ENCODE measurements around the gene BRIP1. TPM values are rescaled to one million over a fixed set of nuclear protein-coding genes. Genes with fewer than 3 reads are reported as not detected.
"Not testable (repeated sequence)": the region's sequence is repeated elsewhere in the genome, so short reads cannot be mapped to it uniquely, and the experiment has no call there.

BRIP1 gene
- total RNA-seq, 1 donor from 2014 or later = 4.3 TPM

DNA sequence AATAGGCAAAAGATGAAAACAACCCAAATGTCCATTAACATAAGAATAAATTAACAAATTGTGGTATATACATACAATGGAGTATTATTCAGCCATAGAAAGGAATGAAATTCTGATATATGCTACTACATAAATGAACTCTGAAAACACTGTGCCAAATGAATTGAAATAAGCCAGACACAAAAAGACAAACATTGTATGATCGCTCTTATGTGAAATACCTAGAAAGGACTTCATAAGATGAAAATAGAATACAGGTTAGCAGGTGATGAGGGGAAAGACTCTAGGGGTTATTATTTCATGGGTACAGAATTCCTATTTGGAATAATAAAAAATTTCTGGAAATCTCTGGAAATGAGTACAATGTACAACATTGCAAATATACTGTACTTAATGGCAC, 80.2 kb downstream of the BRIP1 start:
- no peaks in the 10 kb centered on the region for H3K4me1 Mint-ChIP-seq (ENCODE audit: low read depth)
- no peak overlapping the region for H3K27ac Mint-ChIP-seq (ENCODE audit: unreplicated experiment)
- no peaks in the 10 kb centered on the region for H3K9me3 Mint-ChIP-seq (ENCODE audit: low read depth)
- DNase-seq (ENCODE audit: low spot score) = no peak
- H3K4me3 Mint-ChIP-seq (ENCODE audit: unreplicated experiment) = no peak overlapping the region
- TF ChIP-seq, protein P1, sequence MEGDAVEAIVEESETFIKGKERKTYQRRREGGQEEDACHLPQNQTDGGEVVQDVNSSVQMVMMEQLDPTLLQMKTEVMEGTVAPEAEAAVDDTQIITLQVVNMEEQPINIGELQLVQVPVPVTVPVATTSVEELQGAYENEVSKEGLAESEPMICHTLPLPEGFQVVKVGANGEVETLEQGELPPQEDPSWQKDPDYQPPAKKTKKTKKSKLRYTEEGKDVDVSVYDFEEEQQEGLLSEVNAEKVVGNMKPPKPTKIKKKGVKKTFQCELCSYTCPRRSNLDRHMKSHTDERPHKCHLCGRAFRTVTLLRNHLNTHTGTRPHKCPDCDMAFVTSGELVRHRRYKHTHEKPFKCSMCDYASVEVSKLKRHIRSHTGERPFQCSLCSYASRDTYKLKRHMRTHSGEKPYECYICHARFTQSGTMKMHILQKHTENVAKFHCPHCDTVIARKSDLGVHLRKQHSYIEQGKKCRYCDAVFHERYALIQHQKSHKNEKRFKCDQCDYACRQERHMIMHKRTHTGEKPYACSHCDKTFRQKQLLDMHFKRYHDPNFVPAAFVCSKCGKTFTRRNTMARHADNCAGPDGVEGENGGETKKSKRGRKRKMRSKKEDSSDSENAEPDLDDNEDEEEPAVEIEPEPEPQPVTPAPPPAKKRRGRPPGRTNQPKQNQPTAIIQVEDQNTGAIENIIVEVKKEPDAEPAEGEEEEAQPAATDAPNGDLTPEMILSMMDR (IDR thresholded peaks at IDR 0.05) = no peak
- H3K36me3 Mint-ChIP-seq (ENCODE audit: low read depth) = no peaks in the 10 kb centered on the region
- no peaks in the 10 kb centered on the region for H3K27me3 Mint-ChIP-seq (ENCODE audit: low read depth)

DNA sequence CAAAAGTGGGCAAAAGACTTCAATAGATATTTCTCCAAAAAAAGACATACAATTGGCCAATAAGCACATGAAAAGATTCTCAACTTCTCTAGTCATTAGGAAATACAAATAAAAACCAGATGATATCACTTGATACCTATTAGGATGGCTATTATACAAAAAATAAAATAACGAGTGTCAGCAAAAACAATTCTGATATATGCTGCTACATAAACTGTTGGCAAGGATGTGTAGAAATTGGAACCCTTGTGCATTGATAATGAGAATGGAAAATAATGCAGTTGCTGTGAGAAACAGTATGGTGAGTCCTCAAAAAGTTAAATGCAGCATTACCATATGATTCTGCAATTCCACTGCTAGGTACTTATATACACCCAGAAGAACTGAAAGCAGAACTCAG, 80.6 kb downstream of the BRIP1 start:
- Mint-ChIP-seq H3K4me1 (ENCODE audit: low read depth) (no peaks in the 10 kb centered on the region), H3K27ac (ENCODE audit: unreplicated experiment) (no peak overlapping the region), H3K9me3 (ENCODE audit: low read depth) (no peaks in the 10 kb centered on the region), H3K27me3 (ENCODE audit: low read depth) (no peaks in the 10 kb centered on the region), H3K4me3 (ENCODE audit: unreplicated experiment) (no peak overlapping the region), H3K36me3 (ENCODE audit: low read depth) (no peaks in the 10 kb centered on the region)
- DNase-seq (ENCODE audit: low spot score) = no peak
- TF ChIP-seq, protein P1 (IDR thresholded peaks at IDR 0.05) = no peak

DNA sequence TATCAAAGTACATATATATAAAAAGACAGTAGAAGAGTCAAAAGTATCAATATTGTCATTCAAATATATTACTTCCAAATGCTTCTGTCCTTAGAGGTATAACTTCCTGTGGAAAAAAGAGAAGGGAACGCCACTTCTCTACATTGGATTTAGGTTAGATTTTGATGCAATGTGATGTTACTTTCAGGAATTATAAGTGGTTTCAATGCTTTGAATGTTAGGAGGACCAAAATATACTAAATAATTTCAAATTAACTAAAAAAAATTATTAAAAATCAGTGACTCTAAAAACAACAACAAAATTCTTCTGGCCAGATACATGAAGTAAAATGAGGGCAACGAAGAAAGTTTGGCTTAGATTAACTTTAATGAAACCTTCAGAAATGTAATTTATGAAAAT, 88.0 kb downstream of the BRIP1 start:
- no peaks in the 10 kb centered on the region for H3K27me3 Mint-ChIP-seq (ENCODE audit: low read depth)
- TF ChIP-seq, protein P1 (IDR thresholded peaks at IDR 0.05) = no peak
- no peaks in the 10 kb centered on the region for H3K4me1 Mint-ChIP-seq (ENCODE audit: low read depth)
- peaks cover 8% of the 10 kb centered on the region for H3K9me3 Mint-ChIP-seq (ENCODE audit: low read depth)
- no peak for DNase-seq (ENCODE audit: low spot score)
- H3K36me3 Mint-ChIP-seq (ENCODE audit: low read depth) = peaks cover 10% of the 10 kb centered on the region
- H3K27ac Mint-ChIP-seq (ENCODE audit: unreplicated experiment) = no peak overlapping the region
- no peak overlapping the region for H3K4me3 Mint-ChIP-seq (ENCODE audit: unreplicated experiment)

- Mint-ChIP-seq H3K36me3 (ENCODE audit: low read depth) (peaks cover 12% of the 10 kb centered on the region), H3K9me3 (ENCODE audit: low read depth) (peaks cover 11% of the 10 kb centered on the region), H3K4me1 (ENCODE audit: low read depth) (no peaks in the 10 kb centered on the region), H3K27me3 (ENCODE audit: low read depth) (no peaks in the 10 kb centered on the region), H3K27ac (ENCODE audit: unreplicated experiment) (no peak overlapping the region), H3K4me3 (ENCODE audit: unreplicated experiment) (no peak overlapping the region)
- TF ChIP-seq, protein P1 (IDR thresholded peaks at IDR 0.05) = no peak
- DNase-seq (ENCODE audit: low spot score) = no peak
Observed at GRCh38 chr17:61774724-61775123, 88.6 kb downstream of the BRIP1 start.

DNA sequence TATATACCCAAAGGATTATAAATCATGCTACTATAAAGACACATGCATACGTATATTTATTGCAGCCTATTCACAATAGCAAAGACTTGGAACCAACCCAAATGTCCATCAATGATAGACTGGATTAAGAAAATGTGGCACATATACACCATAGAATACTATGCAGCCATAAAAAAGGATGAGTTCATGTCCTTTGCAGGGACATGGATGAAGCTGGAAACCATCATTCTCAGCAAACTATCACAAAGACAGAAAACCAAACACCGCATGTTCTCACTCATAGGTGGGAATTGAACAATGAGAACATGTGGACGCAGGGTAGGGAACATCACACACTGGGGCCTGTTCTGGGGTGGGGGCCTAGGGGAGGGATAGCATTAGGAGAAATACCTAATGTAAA, 89.2 kb downstream of the BRIP1 start:
- H3K4me3 Mint-ChIP-seq (ENCODE audit: unreplicated experiment); H3K27ac Mint-ChIP-seq (ENCODE audit: unreplicated experiment); DNase-seq (ENCODE audit: low spot score); H3K4me1 Mint-ChIP-seq (ENCODE audit: low read depth); H3K27me3 Mint-ChIP-seq (ENCODE audit: low read depth): not testable (repeated sequence)
- peaks cover 11% of the 10 kb centered on the region for H3K9me3 Mint-ChIP-seq (ENCODE audit: low read depth)
- H3K36me3 Mint-ChIP-seq (ENCODE audit: low read depth) = peaks cover 12% of the 10 kb centered on the region

- Mint-ChIP-seq H3K27ac (ENCODE audit: unreplicated experiment) (no peak overlapping the region), H3K9me3 (ENCODE audit: low read depth) (peaks cover 11% of the 10 kb centered on the region), H3K27me3 (ENCODE audit: low read depth) (no peaks in the 10 kb centered on the region), H3K4me1 (ENCODE audit: low read depth) (peaks cover 16% of the 10 kb centered on the region), H3K4me3 (ENCODE audit: unreplicated experiment) (no peak overlapping the region), H3K36me3 (ENCODE audit: low read depth) (peaks cover 12% of the 10 kb centered on the region)
- no peak for DNase-seq (ENCODE audit: low spot score)
- TF ChIP-seq, protein P1 (IDR thresholded peaks at IDR 0.05) = no peak
Observed at GRCh38 chr17:61770752-61771533, 92.4 kb downstream of the BRIP1 start.
